K562 (cell line): ENCODE results near the gene RBM34. TPM values are rescaled to one million over a fixed set of nuclear protein-coding genes. Genes with fewer than 3 reads are reported as not detected.

Experiments
- BMI1 ChIP-seq: fragments of 150-350 bp; IDR thresholded peaks from 2 replicates; pipeline ENCODE4 v1.6.1; 2014; ENCODE audit warnings: low read length
- ELF4 ChIP-seq: fragments of 450-650 bp; formaldehyde crosslinking; IDR thresholded peaks from 2 replicates; pipeline ENCODE4 v1.4.0; 2022; ENCODE audit warnings: missing genetic modification characterization
- ESRRA ChIP-seq: fragments of 450-650 bp; IDR thresholded peaks from 2 replicates; pipeline ENCODE4 v1.6.1; 2014; ENCODE audit warnings: low read depth, mild to moderate bottlenecking, moderate library complexity, borderline replicate concordance
- LEF1 ChIP-seq: fragments of 450-650 bp; IDR thresholded peaks from 2 replicates; pipeline ENCODE4 v1.6.1; 2016; ENCODE audit warnings: mild to moderate bottlenecking
- NR2F6 ChIP-seq: fragments of 450-650 bp; formaldehyde crosslinking; IDR thresholded peaks from 2 replicates; pipeline ENCODE4 v1.4.0; 2020; ENCODE audit warnings: mild to moderate bottlenecking
- ZBED1 ChIP-seq: IDR thresholded peaks from 2 replicates; pipeline ENCODE4 v1.6.1; 2014
- ZFX ChIP-seq: sonication (generic); formaldehyde crosslinking; IDR thresholded peaks from 2 replicates; pipeline ENCODE4 v1.8.0; 2022; ENCODE audit warnings: mild to moderate bottlenecking, missing genetic modification reagents, moderate library complexity
- polyA plus RNA-seq, 8 experiments: library from polyadenylated mRNA; depleted of rRNA in 4 of 8; stranded (reverse) in 5 of 8; unstranded in 3 of 8; fragments of >200 nt; fragmentation: Nextera tagmentation in 2 of 8; fragmentation: Illumina TruSeq in 1 of 8; extraction: Ambion mirVana in 2 of 8; extraction: Trizol in 1 of 8; gene quantifications; 2 replicates each; pipeline versions ENCODE4 v1.2.1 to v1.2.3, GENCODE V29; 2011 to 2014; ENCODE audit warnings: inconsistent platforms in 1 of 8, missing spikeins in 1 of 8
- total RNA-seq, 7 experiments: library from RNA; depleted of rRNA in 6 of 7; stranded (reverse); fragments of >200 nt in 6 of 7; fragmentation: Illumina TruSeq in 2 of 7; extraction: Trizol in 2 of 7; gene quantifications; 2 replicates each; pipeline versions ENCODE4 v1.2.1 to v1.2.3, GENCODE V29; 2011 to 2021; ENCODE audit warnings: low replicate concordance in 1 of 7
- TF ChIP-seq, protein P1 (sequence below), 2 experiments: fragments of 450-650 bp in 1 of 2; sonication (generic) in 1 of 2; formaldehyde crosslinking in 1 of 2; IDR thresholded peaks; 2 replicates each; pipeline versions ENCODE4 v1.7.1 to v1.9.0; 2016 to 2022; ENCODE audit warnings: inconsistent platforms in 1 of 2, mild to moderate bottlenecking in 1 of 2, missing genetic modification reagents in 1 of 2
- TF ChIP-seq, protein P2 (sequence below): sonication (generic); formaldehyde crosslinking; IDR thresholded peaks from 2 replicates; pipeline ENCODE4 v1.8.1; 2023; ENCODE audit warnings: mild to moderate bottlenecking, missing genetic modification reagents
- TF ChIP-seq, protein P3 (sequence below): fragments of 450-650 bp; IDR thresholded peaks from 2 replicates; pipeline ENCODE4 v1.6.1; 2016; ENCODE audit warnings: mild to moderate bottlenecking
- TF ChIP-seq, protein P4 (sequence below): conservative IDR thresholded peaks from 2 replicates; pipeline ENCODE4 v1.6.1; 2011; ENCODE audit warnings: low read depth, mild to moderate bottlenecking, low read length; ENCODE audit not compliant: control insufficient read depth

RBM34 gene
- total and polyA plus RNA-seq, 9 of the 15 experiments (the other 6 are each of a cell fraction or from before 2014, with no cell fraction given), result 64.0 to 178 (median 124) TPM

DNA sequence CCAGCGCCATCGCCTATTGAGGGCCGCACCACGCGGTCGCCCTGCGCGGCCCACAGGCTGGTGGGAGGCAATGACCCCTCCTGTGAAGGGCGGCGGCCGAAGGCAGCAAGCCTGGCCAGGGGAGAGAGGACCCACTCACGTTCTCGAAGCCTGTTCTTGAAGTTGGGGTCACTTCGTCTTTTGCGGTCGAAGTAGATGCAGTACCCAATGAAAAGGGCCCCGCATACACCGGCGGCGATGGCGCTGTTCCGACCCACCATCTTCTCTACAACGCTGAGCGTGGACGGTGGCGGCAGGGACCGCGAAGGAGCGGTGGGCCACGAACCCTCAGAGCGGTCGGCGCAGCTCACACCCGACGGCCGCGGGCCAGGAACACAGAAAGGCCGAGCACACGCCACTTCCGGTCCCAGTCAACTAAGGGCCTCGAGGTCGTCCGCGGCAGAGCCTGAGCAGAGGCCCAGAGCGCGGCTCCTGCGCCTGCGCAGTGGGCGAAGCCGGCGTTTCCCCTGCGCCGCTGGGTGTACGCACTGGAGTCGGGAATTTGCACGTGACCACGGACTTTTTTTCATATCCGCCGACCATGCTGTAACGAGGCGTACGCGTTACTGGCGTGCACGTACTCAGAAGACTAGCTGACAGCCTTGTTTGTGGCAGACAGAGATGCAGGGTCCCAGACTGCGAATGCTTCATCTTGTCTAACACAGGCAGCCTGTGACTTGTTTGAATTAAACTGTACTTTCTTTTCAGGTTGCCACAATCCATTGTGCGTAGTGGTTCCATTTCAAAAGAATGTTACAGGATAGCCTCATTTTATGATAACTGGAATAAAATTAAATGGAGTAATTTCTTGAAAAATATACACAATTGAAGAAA lies 32.4 kb downstream of the RBM34 start, which contains the start of gene TOMM20 (continued):
- TF ChIP-seq, protein P1, sequence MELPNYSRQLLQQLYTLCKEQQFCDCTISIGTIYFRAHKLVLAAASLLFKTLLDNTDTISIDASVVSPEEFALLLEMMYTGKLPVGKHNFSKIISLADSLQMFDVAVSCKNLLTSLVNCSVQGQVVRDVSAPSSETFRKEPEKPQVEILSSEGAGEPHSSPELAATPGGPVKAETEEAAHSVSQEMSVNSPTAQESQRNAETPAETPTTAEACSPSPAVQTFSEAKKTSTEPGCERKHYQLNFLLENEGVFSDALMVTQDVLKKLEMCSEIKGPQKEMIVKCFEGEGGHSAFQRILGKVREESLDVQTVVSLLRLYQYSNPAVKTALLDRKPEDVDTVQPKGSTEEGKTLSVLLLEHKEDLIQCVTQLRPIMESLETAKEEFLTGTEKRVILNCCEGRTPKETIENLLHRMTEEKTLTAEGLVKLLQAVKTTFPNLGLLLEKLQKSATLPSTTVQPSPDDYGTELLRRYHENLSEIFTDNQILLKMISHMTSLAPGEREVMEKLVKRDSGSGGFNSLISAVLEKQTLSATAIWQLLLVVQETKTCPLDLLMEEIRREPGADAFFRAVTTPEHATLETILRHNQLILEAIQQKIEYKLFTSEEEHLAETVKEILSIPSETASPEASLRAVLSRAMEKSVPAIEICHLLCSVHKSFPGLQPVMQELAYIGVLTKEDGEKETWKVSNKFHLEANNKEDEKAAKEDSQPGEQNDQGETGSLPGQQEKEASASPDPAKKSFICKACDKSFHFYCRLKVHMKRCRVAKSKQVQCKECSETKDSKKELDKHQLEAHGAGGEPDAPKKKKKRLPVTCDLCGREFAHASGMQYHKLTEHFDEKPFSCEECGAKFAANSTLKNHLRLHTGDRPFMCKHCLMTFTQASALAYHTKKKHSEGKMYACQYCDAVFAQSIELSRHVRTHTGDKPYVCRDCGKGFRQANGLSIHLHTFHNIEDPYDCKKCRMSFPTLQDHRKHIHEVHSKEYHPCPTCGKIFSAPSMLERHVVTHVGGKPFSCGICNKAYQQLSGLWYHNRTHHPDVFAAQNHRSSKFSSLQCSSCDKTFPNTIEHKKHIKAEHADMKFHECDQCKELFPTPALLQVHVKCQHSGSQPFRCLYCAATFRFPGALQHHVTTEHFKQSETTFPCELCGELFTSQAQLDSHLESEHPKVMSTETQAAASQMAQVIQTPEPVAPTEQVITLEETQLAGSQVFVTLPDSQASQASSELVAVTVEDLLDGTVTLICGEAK (IDR thresholded peaks at IDR 0.05), result peak; percentile 90
- TF ChIP-seq, protein P1 (CRISPR knock-in tag; IDR thresholded peaks at IDR 0.05), result no peak
- TF ChIP-seq, protein P2, sequence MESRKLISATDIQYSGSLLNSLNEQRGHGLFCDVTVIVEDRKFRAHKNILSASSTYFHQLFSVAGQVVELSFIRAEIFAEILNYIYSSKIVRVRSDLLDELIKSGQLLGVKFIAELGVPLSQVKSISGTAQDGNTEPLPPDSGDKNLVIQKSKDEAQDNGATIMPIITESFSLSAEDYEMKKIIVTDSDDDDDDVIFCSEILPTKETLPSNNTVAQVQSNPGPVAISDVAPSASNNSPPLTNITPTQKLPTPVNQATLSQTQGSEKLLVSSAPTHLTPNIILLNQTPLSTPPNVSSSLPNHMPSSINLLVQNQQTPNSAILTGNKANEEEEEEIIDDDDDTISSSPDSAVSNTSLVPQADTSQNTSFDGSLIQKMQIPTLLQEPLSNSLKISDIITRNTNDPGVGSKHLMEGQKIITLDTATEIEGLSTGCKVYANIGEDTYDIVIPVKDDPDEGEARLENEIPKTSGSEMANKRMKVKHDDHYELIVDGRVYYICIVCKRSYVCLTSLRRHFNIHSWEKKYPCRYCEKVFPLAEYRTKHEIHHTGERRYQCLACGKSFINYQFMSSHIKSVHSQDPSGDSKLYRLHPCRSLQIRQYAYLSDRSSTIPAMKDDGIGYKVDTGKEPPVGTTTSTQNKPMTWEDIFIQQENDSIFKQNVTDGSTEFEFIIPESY (CRISPR knock-in tag), result peak; percentile 65
- TF ChIP-seq ELF4 (CRISPR knock-in tag), result peak; percentile 9
- TF ChIP-seq ZFX (CRISPR knock-in tag), result peak; percentile 99
- TF ChIP-seq, protein P3, sequence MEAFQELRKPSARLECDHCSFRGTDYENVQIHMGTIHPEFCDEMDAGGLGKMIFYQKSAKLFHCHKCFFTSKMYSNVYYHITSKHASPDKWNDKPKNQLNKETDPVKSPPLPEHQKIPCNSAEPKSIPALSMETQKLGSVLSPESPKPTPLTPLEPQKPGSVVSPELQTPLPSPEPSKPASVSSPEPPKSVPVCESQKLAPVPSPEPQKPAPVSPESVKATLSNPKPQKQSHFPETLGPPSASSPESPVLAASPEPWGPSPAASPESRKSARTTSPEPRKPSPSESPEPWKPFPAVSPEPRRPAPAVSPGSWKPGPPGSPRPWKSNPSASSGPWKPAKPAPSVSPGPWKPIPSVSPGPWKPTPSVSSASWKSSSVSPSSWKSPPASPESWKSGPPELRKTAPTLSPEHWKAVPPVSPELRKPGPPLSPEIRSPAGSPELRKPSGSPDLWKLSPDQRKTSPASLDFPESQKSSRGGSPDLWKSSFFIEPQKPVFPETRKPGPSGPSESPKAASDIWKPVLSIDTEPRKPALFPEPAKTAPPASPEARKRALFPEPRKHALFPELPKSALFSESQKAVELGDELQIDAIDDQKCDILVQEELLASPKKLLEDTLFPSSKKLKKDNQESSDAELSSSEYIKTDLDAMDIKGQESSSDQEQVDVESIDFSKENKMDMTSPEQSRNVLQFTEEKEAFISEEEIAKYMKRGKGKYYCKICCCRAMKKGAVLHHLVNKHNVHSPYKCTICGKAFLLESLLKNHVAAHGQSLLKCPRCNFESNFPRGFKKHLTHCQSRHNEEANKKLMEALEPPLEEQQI, result peak; percentile 76; the same call in 1 of the 2 replicates
- TF ChIP-seq ZBED1, result peak; percentile 52; the same call in 1 of the 2 replicates
- no peak for TF ChIP-seq LEF1
- TF ChIP-seq NR2F6, result no peak
- TF ChIP-seq ESRRA, result peak; percentile 83; the same call in 1 of the 2 replicates
- TF ChIP-seq BMI1, result no peak
- TF ChIP-seq, protein P4, sequence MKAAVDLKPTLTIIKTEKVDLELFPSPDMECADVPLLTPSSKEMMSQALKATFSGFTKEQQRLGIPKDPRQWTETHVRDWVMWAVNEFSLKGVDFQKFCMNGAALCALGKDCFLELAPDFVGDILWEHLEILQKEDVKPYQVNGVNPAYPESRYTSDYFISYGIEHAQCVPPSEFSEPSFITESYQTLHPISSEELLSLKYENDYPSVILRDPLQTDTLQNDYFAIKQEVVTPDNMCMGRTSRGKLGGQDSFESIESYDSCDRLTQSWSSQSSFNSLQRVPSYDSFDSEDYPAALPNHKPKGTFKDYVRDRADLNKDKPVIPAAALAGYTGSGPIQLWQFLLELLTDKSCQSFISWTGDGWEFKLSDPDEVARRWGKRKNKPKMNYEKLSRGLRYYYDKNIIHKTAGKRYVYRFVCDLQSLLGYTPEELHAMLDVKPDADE, result peak; percentile 92
